OCI-LY3 (cell line): ENCODE data around the gene CNIH1.
A peak's percentile ranks its signal among the peaks of the same experiment; 100 is the strongest.

Source experiments
- H2AFZ ChIP-seq: fragments of 200-600, 300-600 bp; shearing (Covaris generic); 2 replicates; pipeline ENCODE4 v1.6.0; 2014; ENCODE audit warnings: antibody characterized with exemption, low read depth, low read length
- H3K27ac ChIP-seq: fragments of 200-600, 300-600 bp; sonication (generic); 2 replicates; pipeline ENCODE4 v1.5.1; 2014; ENCODE audit warnings: mild to moderate bottlenecking, low read length, moderate library complexity, mixed read lengths
- H3K27me3 ChIP-seq: fragments of 200-600, 300-600 bp; sonication (generic); 2 replicates; pipeline ENCODE4 v1.6.1; 2014; ENCODE audit warnings: low read depth, low read length, mixed read lengths
- H3K36me3 ChIP-seq: fragments of 200-600, 300-600 bp; sonication (generic); replicated peaks from 2 replicates; pipeline ENCODE3; 2014; ENCODE audit warnings: low read depth, low read length, mixed read lengths
- H3K4me1 ChIP-seq: fragments of 300-600, 200-600 bp; sonication (generic); 2 replicates; pipeline ENCODE4 v1.6.1; 2014; ENCODE audit warnings: low read length, mixed read lengths
- H3K4me2 ChIP-seq: fragments of 200-600, 300-600 bp; sonication (generic); 2 replicates; pipeline ENCODE4 v1.6.1; 2014; ENCODE audit warnings: low read length, mixed read lengths
- H3K4me3 ChIP-seq: fragments of 300-600, 200-600 bp; sonication (generic); 2 replicates; pipeline ENCODE4 v1.5.1; 2014; ENCODE audit warnings: antibody characterized with exemption, mild to moderate bottlenecking, low read length, moderate library complexity
- H3K79me2 ChIP-seq: fragments of 300-600, 200-600 bp; shearing (Covaris generic); 2 replicates; pipeline ENCODE4 v1.6.1; 2014; ENCODE audit warnings: mild to moderate bottlenecking, low read length, mixed read lengths
- H3K9ac ChIP-seq: fragments of 300-600, 200-600 bp; shearing (Covaris generic); 2 replicates; pipeline ENCODE4 v1.6.0; 2014; ENCODE audit warnings: mild to moderate bottlenecking, low read length, moderate library complexity
- H3K9me3 ChIP-seq: fragments of 200-600, 300-600 bp; shearing (Covaris generic); 2 replicates; pipeline ENCODE4 v1.6.1; 2014; ENCODE audit warnings: low read length, mixed read lengths; ENCODE audit not compliant: insufficient read depth
- H4K20me1 ChIP-seq: fragments of 200-600, 300-600 bp; sonication (generic); 2 replicates; pipeline ENCODE4 v1.6.1; 2016; ENCODE audit warnings: low read length, mixed read lengths; ENCODE audit not compliant: insufficient read depth
- EZH2phosphoT487 ChIP-seq: fragments of 200-600 bp; shearing (Covaris generic); IDR thresholded peaks from 2 replicates; pipeline ENCODE4 v1.6.1; 2018; ENCODE audit warnings: antibody characterized with exemption, mixed run types, low read depth
- TF ChIP-seq, protein P1 (sequence below): fragments of 200-600, 300-600 bp; sonication (generic); IDR thresholded peaks from 2 replicates; pipeline ENCODE4 v1.5.1; 2014; ENCODE audit warnings: antibody characterized with exemption, low read length, low read depth

The CNIH1 gene

DNA sequence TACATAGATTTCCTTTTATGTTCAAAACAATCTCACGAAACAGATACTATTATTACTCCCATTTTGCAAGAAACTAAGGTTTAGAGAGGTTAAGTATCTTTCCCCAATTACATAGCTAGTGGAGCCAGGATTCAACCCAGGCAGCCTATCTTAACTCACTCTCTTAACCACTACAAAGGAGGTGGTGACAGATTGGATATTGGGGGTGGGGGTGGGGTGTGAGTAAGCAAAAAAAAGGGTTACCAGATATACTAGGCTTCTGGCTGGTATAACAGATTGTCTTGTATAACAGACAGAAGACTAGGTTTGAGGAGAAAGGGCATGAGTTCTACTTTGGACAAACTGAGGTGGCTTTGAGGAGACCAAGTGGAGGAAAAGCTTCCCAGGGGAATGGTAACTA lies 45.5 kb upstream of the CNIH1 start:
- Histone ChIP-seq H3K4me1 (peaks cover 37% of the 10 kb centered on the region), H4K20me1 (peaks cover 22% of the 10 kb centered on the region), H2AFZ (no peak overlapping the region), H3K27ac (no peak overlapping the region), H3K4me3 (no peak overlapping the region), H3K36me3 (peaks cover 13% of the 10 kb centered on the region), H3K79me2 (peaks cover 73% of the 10 kb centered on the region), H3K27me3 (no peaks in the 10 kb centered on the region), H3K9me3 (no peaks in the 10 kb centered on the region), H3K4me2 (no peak overlapping the region; the same call in 1 of the 2 replicates), H3K9ac (no peak overlapping the region)
- TF ChIP-seq, protein P1, sequence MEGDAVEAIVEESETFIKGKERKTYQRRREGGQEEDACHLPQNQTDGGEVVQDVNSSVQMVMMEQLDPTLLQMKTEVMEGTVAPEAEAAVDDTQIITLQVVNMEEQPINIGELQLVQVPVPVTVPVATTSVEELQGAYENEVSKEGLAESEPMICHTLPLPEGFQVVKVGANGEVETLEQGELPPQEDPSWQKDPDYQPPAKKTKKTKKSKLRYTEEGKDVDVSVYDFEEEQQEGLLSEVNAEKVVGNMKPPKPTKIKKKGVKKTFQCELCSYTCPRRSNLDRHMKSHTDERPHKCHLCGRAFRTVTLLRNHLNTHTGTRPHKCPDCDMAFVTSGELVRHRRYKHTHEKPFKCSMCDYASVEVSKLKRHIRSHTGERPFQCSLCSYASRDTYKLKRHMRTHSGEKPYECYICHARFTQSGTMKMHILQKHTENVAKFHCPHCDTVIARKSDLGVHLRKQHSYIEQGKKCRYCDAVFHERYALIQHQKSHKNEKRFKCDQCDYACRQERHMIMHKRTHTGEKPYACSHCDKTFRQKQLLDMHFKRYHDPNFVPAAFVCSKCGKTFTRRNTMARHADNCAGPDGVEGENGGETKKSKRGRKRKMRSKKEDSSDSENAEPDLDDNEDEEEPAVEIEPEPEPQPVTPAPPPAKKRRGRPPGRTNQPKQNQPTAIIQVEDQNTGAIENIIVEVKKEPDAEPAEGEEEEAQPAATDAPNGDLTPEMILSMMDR: no peak
- no peak for TF ChIP-seq EZH2phosphoT487

DNA sequence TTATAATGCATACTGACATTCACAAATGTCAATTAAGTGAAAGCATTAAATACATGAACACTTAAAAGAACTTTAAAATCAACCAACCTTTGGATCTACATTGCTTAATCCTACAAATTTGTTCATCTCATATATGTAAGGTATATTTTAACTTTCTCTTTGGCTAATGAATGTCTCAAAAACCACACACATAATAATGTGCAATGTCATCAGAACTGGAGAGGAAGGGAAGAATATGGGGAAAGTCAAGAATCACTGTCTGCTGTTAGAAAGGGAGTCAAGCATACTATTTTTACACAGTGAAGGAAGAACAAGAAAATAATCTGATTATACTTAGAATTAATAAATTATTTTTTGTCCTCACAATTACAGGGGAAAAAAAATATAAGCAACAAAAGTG lies 42.7 kb upstream of the CNIH1 start:
- peak overlapping the region; percentile 31 for H3K27ac ChIP-seq
- no peak for TF ChIP-seq EZH2phosphoT487
- TF ChIP-seq, protein P1: no peak
- peak overlapping the region; percentile 20 for H3K9ac ChIP-seq
- peak overlapping the region; percentile 58 for H3K4me2 ChIP-seq
- no peaks in the 10 kb centered on the region for H3K9me3 ChIP-seq
- H3K4me1 ChIP-seq: peaks cover 29% of the 10 kb centered on the region
- peaks cover 22% of the 10 kb centered on the region for H4K20me1 ChIP-seq
- peaks cover 64% of the 10 kb centered on the region for H3K79me2 ChIP-seq
- no peak overlapping the region for H2AFZ ChIP-seq
- no peaks in the 10 kb centered on the region for H3K27me3 ChIP-seq
- peak overlapping the region; percentile 52 for H3K4me3 ChIP-seq
- peaks cover 14% of the 10 kb centered on the region for H3K36me3 ChIP-seq

DNA sequence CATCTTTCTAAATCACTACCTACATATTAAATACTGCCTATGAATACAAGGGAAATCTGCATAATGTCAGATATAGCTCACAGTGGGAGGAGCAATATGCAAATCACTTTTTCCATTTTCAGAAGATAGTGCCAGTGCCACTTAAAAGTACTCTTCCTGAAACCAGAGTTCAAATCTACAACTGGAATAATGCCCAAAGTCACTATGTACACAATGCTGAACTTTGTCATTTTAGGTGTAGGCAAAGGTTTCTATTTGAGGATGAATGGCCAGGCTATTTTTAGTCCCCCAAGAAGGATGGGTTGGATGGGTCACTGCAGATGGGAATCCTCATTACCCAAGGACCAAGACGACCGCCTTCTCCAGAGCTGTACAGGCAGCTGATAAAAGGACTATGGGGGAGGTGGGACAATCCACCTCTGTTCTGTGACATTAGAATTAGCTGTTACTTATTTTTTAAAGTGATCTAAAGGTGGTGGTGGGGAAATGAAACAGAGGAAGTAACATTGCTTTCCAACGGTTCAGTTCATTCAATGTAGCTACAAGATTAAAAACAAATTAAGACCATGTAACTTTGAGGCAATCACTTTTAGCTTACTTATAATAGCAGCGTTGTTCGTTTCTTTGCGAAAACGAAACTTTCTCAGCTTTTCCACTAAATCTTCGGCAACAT lies 42.0 kb upstream of the CNIH1 start:
- Histone ChIP-seq H2AFZ (no peak overlapping the region), H3K4me3 (peak overlapping the region; percentile 52), H3K9ac (peak overlapping the region; percentile 20), H3K9me3 (no peaks in the 10 kb centered on the region), H4K20me1 (peaks cover 22% of the 10 kb centered on the region), H3K4me1 (peaks cover 29% of the 10 kb centered on the region), H3K4me2 (peak overlapping the region; percentile 58), H3K79me2 (peaks cover 58% of the 10 kb centered on the region), H3K36me3 (peaks cover 20% of the 10 kb centered on the region), H3K27ac (peak overlapping the region; percentile 31), H3K27me3 (no peaks in the 10 kb centered on the region)
- TF ChIP-seq EZH2phosphoT487: no peak

DNA sequence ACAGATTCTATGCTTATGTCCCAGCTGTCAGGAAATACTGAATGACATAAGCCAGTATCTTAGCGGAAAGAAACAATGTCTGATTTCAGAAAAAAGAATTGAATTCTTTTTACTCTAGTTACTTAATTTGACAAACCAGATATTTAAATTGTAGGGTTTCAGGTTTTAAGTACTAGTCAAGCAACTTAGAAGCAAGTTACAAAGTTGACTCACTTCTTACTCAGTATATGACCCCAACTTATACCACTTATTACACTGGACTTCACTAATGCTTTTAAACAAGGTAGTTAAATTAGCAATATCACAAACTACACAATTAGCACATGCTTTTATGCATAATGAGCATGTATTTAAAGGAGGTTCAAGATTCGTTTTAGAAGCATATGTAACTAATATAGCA lies 40.5 kb upstream of the CNIH1 start:
- Histone ChIP-seq H3K27ac (no peak overlapping the region), H3K4me1 (peaks cover 30% of the 10 kb centered on the region), H3K9ac (no peak overlapping the region), H2AFZ (no peak overlapping the region), H3K9me3 (no peaks in the 10 kb centered on the region), H3K4me3 (no peak overlapping the region), H3K4me2 (no peak overlapping the region), H3K27me3 (no peaks in the 10 kb centered on the region), H4K20me1 (peaks cover 22% of the 10 kb centered on the region), H3K79me2 (peaks cover 43% of the 10 kb centered on the region), H3K36me3 (peaks cover 22% of the 10 kb centered on the region)
- TF ChIP-seq, protein P1: no peak
- TF ChIP-seq EZH2phosphoT487: no peak
